HG02610 (cell line): ENCODE results near the gene HUS1B.

Experiments used
- ATAC-seq: cut with Tn5 transposase; IDR thresholded peaks from one replicate; pipeline ENCODE4 v1.9.1; 2021; ENCODE audit warnings: mild to moderate bottlenecking, moderate library complexity; ENCODE audit not compliant: unreplicated experiment

The HUS1B gene

GRCh38 chr6:624979-625378 is 31.9 kb downstream of the HUS1B start:
- ATAC-seq = no peak

- no peak for ATAC-seq
Measured at GRCh38 chr6:622462-622861, 34.4 kb downstream of the HUS1B start.

GRCh38 chr6:621931-622330 is 35.0 kb downstream of the HUS1B start:
- no peak for ATAC-seq

GRCh38 chr6:620950-621349 is 36.0 kb downstream of the HUS1B start:
- no peak for ATAC-seq

- no peak for ATAC-seq
Measured at GRCh38 chr6:620166-620565, 36.7 kb downstream of the HUS1B start.

- ATAC-seq = no peak
Measured at GRCh38 chr6:617456-618100, 39.3 kb downstream of the HUS1B start.

- no peak for ATAC-seq
Measured at GRCh38 chr6:613981-614380, 42.9 kb downstream of the HUS1B start.

- no peak for ATAC-seq
Measured at GRCh38 chr6:611928-612327, 45.0 kb downstream of the HUS1B start.

GRCh38 chr6:610882-611281 is 46.0 kb downstream of the HUS1B start:
- no peak for ATAC-seq

GRCh38 chr6:609905-610304 is 47.0 kb downstream of the HUS1B start:
- ATAC-seq = no peak

GRCh38 chr6:606829-607379 is 50.0 kb downstream of the HUS1B start:
- ATAC-seq = no peak
